CD4-positive, alpha-beta T cell (primary cell): ENCODE measurements around the gene TMPRSS9. TPM values are rescaled to one million over a fixed set of nuclear protein-coding genes. Genes with fewer than 3 reads are reported as not detected.

ENCODE experiments used
- ATAC-seq: fragments of 200-7000 bp; cut with Tn5 transposase; one replicate; pipeline ENCODE4 v1.10.0; 2022; ENCODE audit warnings: mild to moderate bottlenecking; ENCODE audit not compliant: poor library complexity
- CTCF ChIA-PET: fragments of 350-600 bp; sonication (Branson Sonifier 250); formaldehyde crosslinking; loops from one replicate; lab custom pipeline; 2021; ENCODE audit warnings: antibody characterized with exemption, inconsistent platforms; lab: Charles Lee
- POLR2A ChIA-PET: fragments of 350-600 bp; sonication (Branson Sonifier 250); formaldehyde crosslinking; loops from one replicate; lab custom pipeline; 2021; ENCODE audit warnings: antibody characterized with exemption, inconsistent platforms; lab: Charles Lee
- DNase-seq, 14 experiments: peaks; one replicate each; pipeline ENCODE4 v3.0.0-alpha.2; 2013 to 2020; ENCODE audit warnings: mixed read lengths in 2 of 14
- H3K27ac ChIP-seq, 2 donors: one replicate each; pipeline versions ENCODE4 v1.5.1 to v1.7.0; 2013; ENCODE audit warnings: low read length in 2 of 2, low read depth in 1 of 2, mild to moderate bottlenecking in 1 of 2
- H3K27me3 ChIP-seq, 2 experiments: 1 replicate in 1 of 2; 2 replicates in 1 of 2; pipeline versions ENCODE4 v1.6.1 to v1.7.0; 2013; ENCODE audit warnings: low read length in 2 of 2, control low read depth in 1 of 2, mild to moderate bottlenecking in 1 of 2, moderate library complexity in 1 of 2; ENCODE audit not compliant: insufficient read depth in 2 of 2, control insufficient read depth in 1 of 2
- H3K36me3 ChIP-seq: one replicate; pipeline ENCODE4 v1.6.1; 2013; ENCODE audit warnings: low read length, control low read depth; ENCODE audit not compliant: insufficient read depth
- H3K4me1 ChIP-seq: one replicate; pipeline ENCODE4 v1.6.1; 2013; ENCODE audit warnings: low read length, control low read depth; ENCODE audit not compliant: insufficient read depth
- H3K4me3 ChIP-seq: one replicate; pipeline ENCODE4 v1.5.1; 2013; ENCODE audit warnings: mild to moderate bottlenecking, low read length, moderate library complexity
- H3K9me3 ChIP-seq, 2 experiments: 1 replicate in 1 of 2; 2 replicates in 1 of 2; pipeline versions ENCODE4 v1.6.1 to v1.7.0; 2013; ENCODE audit warnings: low read length in 2 of 2, mild to moderate bottlenecking in 2 of 2, control low read depth in 1 of 2, moderate library complexity in 1 of 2; ENCODE audit not compliant: control insufficient read depth in 1 of 2, insufficient read depth in 1 of 2
- H3K27ac Mint-ChIP-seq: one replicate; pipeline ENCODE4 v1.8.0; 2020; ENCODE audit warnings: mixed read lengths
- H3K27me3 Mint-ChIP-seq: one replicate; pipeline ENCODE4 v1.8.0; 2021; ENCODE audit warnings: mixed read lengths
- H3K36me3 Mint-ChIP-seq: one replicate; pipeline ENCODE4 v1.8.0; 2021; ENCODE audit warnings: low read depth, mixed read lengths
- H3K4me1 Mint-ChIP-seq: one replicate; pipeline ENCODE4 v1.8.0; 2021; ENCODE audit warnings: low read depth, mixed read lengths
- H3K4me3 Mint-ChIP-seq: one replicate; pipeline ENCODE4 v1.8.0; 2020; ENCODE audit warnings: mild to moderate bottlenecking, mixed read lengths
- H3K9me3 Mint-ChIP-seq: one replicate; pipeline ENCODE4 v1.8.0; 2020; ENCODE audit warnings: mixed read lengths
- CTCF ChIP-seq: fragments of 200-600 bp; IDR thresholded peaks from one replicate; pipeline ENCODE4 v1.8.0; 2022; ENCODE audit warnings: antibody characterized with exemption, mild to moderate bottlenecking
- intact Hi-C, 2 experiments: fragments of 100-400 bp; cut with DNase I in 1 of 2; cut with micrococcal nuclease in 1 of 2; formaldehyde crosslinking; loops; one replicate each; pipeline versions ENCODE4 v1.15.1 to v1.9.0; 2023 to 2025; cut with DNase I, micrococcal nuclease
- total RNA-seq, 174 experiments: library from RNA in 2 of 174; stranded (reverse) in 2 of 174; gene quantifications; one replicate each; pipeline ENCODE4 v1.2.3 and lab custom pipeline; 2021 to 2026

The TMPRSS9 gene
- total RNA-seq, 2 experiments from 2014 or later = not detected

- no peaks in the 10 kb centered on the region for H3K9me3 Mint-ChIP-seq
- Histone ChIP-seq H3K4me1 (no peaks in the 10 kb centered on the region), H3K4me3 (no peak overlapping the region), H3K9me3 (peaks cover 0 to 6% of the 10 kb centered on the region in 2 experiments), H3K27ac (no peak overlapping the region), H3K36me3 (peaks cover under 1% of the 10 kb centered on the region), H3K27me3 (no peaks in the 10 kb centered on the region)
- no peak overlapping the region for H3K27ac Mint-ChIP-seq
- intact Hi-C loops = no loop called here
- H3K36me3 Mint-ChIP-seq = no peaks in the 10 kb centered on the region
- no peak for DNase-seq
- no peaks in the 10 kb centered on the region for H3K27me3 Mint-ChIP-seq
- no peaks in the 10 kb centered on the region for H3K4me1 Mint-ChIP-seq
- CTCF ChIA-PET = no interaction called here
- no peak for TF ChIP-seq CTCF
- ATAC-seq = no peak
- no peak overlapping the region for H3K4me3 Mint-ChIP-seq
- POLR2A ChIA-PET = no interaction called here
Measured at GRCh38 chr19:2417881-2418406, 57.9 kb downstream of the TMPRSS9 start.

- ChIA-PET POLR2A (no interaction called here), CTCF (no interaction called here)
- intact Hi-C loops = no loop called here
- no peaks in the 10 kb centered on the region for H3K36me3 Mint-ChIP-seq
- ATAC-seq (no peak), DNase-seq (no peak)
- H3K4me1 Mint-ChIP-seq = no peaks in the 10 kb centered on the region
- TF ChIP-seq CTCF = no peak
- Histone ChIP-seq H3K27me3 (no peaks in the 10 kb centered on the region), H3K36me3 (peaks cover 7% of the 10 kb centered on the region), H3K4me1 (peaks cover 2% of the 10 kb centered on the region), H3K27ac (no peak overlapping the region), H3K9me3 (peaks cover 0 to 6% of the 10 kb centered on the region in 2 experiments), H3K4me3 (no peak overlapping the region)
- no peak overlapping the region for H3K4me3 Mint-ChIP-seq
- no peaks in the 10 kb centered on the region for H3K9me3 Mint-ChIP-seq
- no peak overlapping the region for H3K27ac Mint-ChIP-seq
- no peaks in the 10 kb centered on the region for H3K27me3 Mint-ChIP-seq
Measured at GRCh38 chr19:2419754-2420153, 59.7 kb downstream of the TMPRSS9 start.

GRCh38 chr19:2420490-2420889, 60.4 kb downstream of the TMPRSS9 start:
- H3K4me3 ChIP-seq = no peak overlapping the region
- H3K4me1 Mint-ChIP-seq = no peaks in the 10 kb centered on the region
- peaks cover 8% of the 10 kb centered on the region for H3K36me3 ChIP-seq
- no peak overlapping the region for H3K27ac ChIP-seq
- no peak overlapping the region for H3K4me3 Mint-ChIP-seq
- no peak overlapping the region for H3K27ac Mint-ChIP-seq
- intact Hi-C loops = no loop called here
- no peaks in the 10 kb centered on the region for H3K27me3 Mint-ChIP-seq
- peaks cover 4% of the 10 kb centered on the region for H3K4me1 ChIP-seq
- DNase-seq (no peak), ATAC-seq (no peak)
- no peak for TF ChIP-seq CTCF
- no peaks in the 10 kb centered on the region for H3K27me3 ChIP-seq
- peaks cover 0 to 6% of the 10 kb centered on the region in 2 experiments for H3K9me3 ChIP-seq
- no peaks in the 10 kb centered on the region for H3K36me3 Mint-ChIP-seq
- H3K9me3 Mint-ChIP-seq = no peaks in the 10 kb centered on the region
- POLR2A ChIA-PET = no interaction called here
- CTCF ChIA-PET = no interaction called here
